ENCODE measurements around the gene MAPK14.

MAPK14 gene

GRCh38 chr6:36149476-36149875, 121.9 kb downstream of the MAPK14 start:
- DNase-seq (ENCODE audit: extremely low read depth, low read depth), result no peak
- TF ChIP-seq CTCF (IDR thresholded peaks at IDR 0.05; ENCODE audit: low read depth, low read length), result no peak

- no peak for TF ChIP-seq CTCF (IDR thresholded peaks at IDR 0.05; ENCODE audit: low read depth, low read length)
- no peak for DNase-seq (ENCODE audit: extremely low read depth, low read depth)
Observed at GRCh38 chr6:36150283-36150682, 122.7 kb downstream of the MAPK14 start.

GRCh38 chr6:36154286-36154685, 126.7 kb downstream of the MAPK14 start:
- no peak for TF ChIP-seq CTCF (IDR thresholded peaks at IDR 0.05; ENCODE audit: low read depth, low read length)
- no peak for DNase-seq (ENCODE audit: extremely low read depth, low read depth)

- no peak for TF ChIP-seq CTCF (IDR thresholded peaks at IDR 0.05; ENCODE audit: low read depth, low read length)
- DNase-seq (ENCODE audit: extremely low read depth, low read depth), result no peak
Observed at GRCh38 chr6:36155662-36156061, 128.1 kb downstream of the MAPK14 start.

- TF ChIP-seq CTCF (IDR thresholded peaks at IDR 0.05; ENCODE audit: low read depth, low read length), result no peak
- no peak for DNase-seq (ENCODE audit: extremely low read depth, low read depth)
Observed at GRCh38 chr6:36160147-36160760, 132.6 kb downstream of the MAPK14 start.
